Measurements from ENCODE around the gene FREM3. TPM values are rescaled to one million over a fixed set of nuclear protein-coding genes. Genes with fewer than 3 reads are reported as not detected.

FREM3 gene
- total RNA-seq, 1 experiment from 2014 or later: not detected

DNA sequence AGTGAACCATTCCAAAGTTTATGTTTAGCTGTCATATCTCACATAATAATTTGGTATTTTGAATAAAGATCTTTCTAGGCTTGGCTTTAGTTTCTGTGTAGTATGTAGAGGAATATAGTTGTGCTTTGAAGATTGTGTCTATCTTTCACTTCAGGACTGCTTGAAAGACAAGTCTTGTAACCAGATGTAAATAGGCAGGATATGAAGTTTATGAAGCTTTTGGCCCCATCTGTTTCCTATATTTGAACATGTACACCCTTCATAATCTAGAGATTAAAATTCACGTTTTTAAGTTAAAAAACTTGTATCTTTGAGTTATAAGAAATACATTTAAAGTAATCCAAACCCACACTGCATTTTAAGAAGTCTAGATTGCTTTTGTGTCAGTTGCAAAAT is 11.7 kb upstream of the FREM3 start:
- ATAC-seq (no peak), DNase-seq (no peak)
- TF ChIP-seq, protein P1, sequence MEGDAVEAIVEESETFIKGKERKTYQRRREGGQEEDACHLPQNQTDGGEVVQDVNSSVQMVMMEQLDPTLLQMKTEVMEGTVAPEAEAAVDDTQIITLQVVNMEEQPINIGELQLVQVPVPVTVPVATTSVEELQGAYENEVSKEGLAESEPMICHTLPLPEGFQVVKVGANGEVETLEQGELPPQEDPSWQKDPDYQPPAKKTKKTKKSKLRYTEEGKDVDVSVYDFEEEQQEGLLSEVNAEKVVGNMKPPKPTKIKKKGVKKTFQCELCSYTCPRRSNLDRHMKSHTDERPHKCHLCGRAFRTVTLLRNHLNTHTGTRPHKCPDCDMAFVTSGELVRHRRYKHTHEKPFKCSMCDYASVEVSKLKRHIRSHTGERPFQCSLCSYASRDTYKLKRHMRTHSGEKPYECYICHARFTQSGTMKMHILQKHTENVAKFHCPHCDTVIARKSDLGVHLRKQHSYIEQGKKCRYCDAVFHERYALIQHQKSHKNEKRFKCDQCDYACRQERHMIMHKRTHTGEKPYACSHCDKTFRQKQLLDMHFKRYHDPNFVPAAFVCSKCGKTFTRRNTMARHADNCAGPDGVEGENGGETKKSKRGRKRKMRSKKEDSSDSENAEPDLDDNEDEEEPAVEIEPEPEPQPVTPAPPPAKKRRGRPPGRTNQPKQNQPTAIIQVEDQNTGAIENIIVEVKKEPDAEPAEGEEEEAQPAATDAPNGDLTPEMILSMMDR (conservative IDR thresholded peaks at IDR 0.05; ENCODE audit: low read depth, low read length): no peak
- TF ChIP-seq EZH2phosphoT487 (IDR thresholded peaks at IDR 0.05; ENCODE audit: borderline replicate concordance, low read length) (no peak), EZH2 (IDR thresholded peaks at IDR 0.05; ENCODE audit: low read length, unreplicated experiment) (no peak)
- POLR2A ChIA-PET (ENCODE audit: unreplicated experiment): no interaction called here
- Histone ChIP-seq H3K79me2 (ENCODE audit: low read length) (no peaks in the 10 kb centered on the region), H3K27me3 (ENCODE audit: low read length) (peaks cover 9% of the 10 kb centered on the region; the same call in 1 of the 2 replicates), H3K36me3 (ENCODE audit: low read depth, low read length) (no peaks in the 10 kb centered on the region), H3K4me2 (ENCODE audit: low read length) (no peak overlapping the region), H3F3A (ENCODE audit: low read length, unreplicated experiment) (no peaks in the 10 kb centered on the region), H3K27ac (ENCODE audit: low read length) (no peak overlapping the region), H4K20me1 (ENCODE audit: low read length) (no peaks in the 10 kb centered on the region), H2AFZ (ENCODE audit: low read length) (no peak overlapping the region), H3K9me2 (replicated peaks; ENCODE audit: low read length) (no peaks in the 10 kb centered on the region), H3K9me3 (ENCODE audit: low read length) (no peaks in the 10 kb centered on the region), H3K4me1 (ENCODE audit: insufficient read depth, low read length) (no peaks in the 10 kb centered on the region), H3K9ac (ENCODE audit: low read length) (no peak overlapping the region), H3K4me3 (ENCODE audit: low read length) (no peak overlapping the region)
- no TSS peak for BruUV-seq (replicated peaks)
- CTCF ChIA-PET: no interaction called here
- intact Hi-C loops (cut with micrococcal nuclease): no loop called here

DNA sequence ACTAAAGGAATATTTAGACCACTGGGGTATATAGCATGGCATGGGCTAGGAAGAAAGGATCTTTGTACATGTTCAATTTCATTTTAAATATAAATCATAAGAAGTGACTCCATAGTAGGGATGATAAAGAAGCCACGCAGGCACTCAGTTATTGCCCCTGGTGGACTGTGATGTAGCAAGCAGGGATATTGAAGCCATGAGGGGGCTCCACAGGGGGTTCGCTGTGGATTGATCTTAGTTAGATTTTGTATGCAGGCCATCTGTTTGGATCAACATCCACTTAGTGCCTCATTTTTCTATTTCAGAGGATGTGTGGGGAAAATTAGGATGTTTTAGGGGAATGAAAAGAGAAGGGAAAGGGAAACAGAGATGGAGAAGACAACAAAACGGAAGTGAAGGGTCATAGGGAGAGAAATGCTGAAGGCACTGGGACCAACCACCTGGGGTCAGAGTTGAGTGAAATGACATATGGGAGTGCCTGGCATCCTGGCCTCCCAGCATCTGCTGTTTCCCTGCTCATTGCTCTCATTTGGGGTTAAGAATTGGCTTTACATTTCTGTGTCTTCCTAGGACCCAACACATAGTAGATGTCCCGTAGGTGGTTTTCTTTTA is 11.2 kb upstream of the FREM3 start:
- Histone ChIP-seq H3K79me2 (ENCODE audit: low read length) (no peaks in the 10 kb centered on the region), H3K4me1 (ENCODE audit: insufficient read depth, low read length) (no peaks in the 10 kb centered on the region), H2AFZ (ENCODE audit: low read length) (no peak overlapping the region), H3K9me2 (replicated peaks; ENCODE audit: low read length) (no peaks in the 10 kb centered on the region), H4K20me1 (ENCODE audit: low read length) (no peaks in the 10 kb centered on the region), H3K27ac (ENCODE audit: low read length) (no peak overlapping the region), H3K27me3 (ENCODE audit: low read length) (peaks cover 9% of the 10 kb centered on the region; the same call in 1 of the 2 replicates), H3K4me3 (ENCODE audit: low read length) (no peak overlapping the region), H3F3A (ENCODE audit: low read length, unreplicated experiment) (no peaks in the 10 kb centered on the region), H3K4me2 (ENCODE audit: low read length) (no peak overlapping the region), H3K9ac (ENCODE audit: low read length) (no peak overlapping the region), H3K9me3 (ENCODE audit: low read length) (no peaks in the 10 kb centered on the region), H3K36me3 (ENCODE audit: low read depth, low read length) (no peaks in the 10 kb centered on the region)
- ATAC-seq (no peak), DNase-seq (no peak)
- BruUV-seq (replicated peaks): no TSS peak
- TF ChIP-seq EZH2phosphoT487 (IDR thresholded peaks at IDR 0.05; ENCODE audit: borderline replicate concordance, low read length) (no peak), EZH2 (IDR thresholded peaks at IDR 0.05; ENCODE audit: low read length, unreplicated experiment) (no peak)
- TF ChIP-seq, protein P1 (conservative IDR thresholded peaks at IDR 0.05; ENCODE audit: low read depth, low read length): no peak; the same call in 1 of the 2 replicates
- ChIA-PET CTCF (no interaction called here), POLR2A (ENCODE audit: unreplicated experiment) (no interaction called here)
- intact Hi-C loops (cut with micrococcal nuclease): no loop called here

DNA sequence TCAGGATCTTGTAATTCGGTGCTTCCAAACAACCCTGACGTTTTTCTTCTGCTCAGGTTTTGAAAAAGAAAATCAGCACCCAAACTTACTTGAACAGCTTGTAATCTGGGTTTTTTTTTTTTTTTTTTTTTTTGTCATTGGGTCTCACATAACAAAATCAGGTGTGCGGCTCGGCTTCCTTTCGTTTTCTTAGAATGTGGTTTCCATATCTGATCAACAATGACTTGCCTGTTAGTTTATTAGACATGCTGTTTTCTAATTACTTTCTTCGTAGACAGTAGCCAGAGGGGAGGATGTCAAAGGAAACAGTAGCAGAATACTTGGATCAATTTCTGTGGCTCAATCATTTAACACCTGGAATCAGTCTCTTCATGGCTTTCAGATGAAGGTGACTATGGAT is 890 bp upstream of the FREM3 start:
- CTCF ChIA-PET: no interaction called here
- ATAC-seq (no peak), DNase-seq (no peak)
- Histone ChIP-seq H4K20me1 (ENCODE audit: low read length) (no peaks in the 10 kb centered on the region), H3K9me2 (replicated peaks; ENCODE audit: low read length) (no peaks in the 10 kb centered on the region), H3K79me2 (ENCODE audit: low read length) (no peaks in the 10 kb centered on the region), H3K4me1 (ENCODE audit: insufficient read depth, low read length) (no peaks in the 10 kb centered on the region), H3F3A (ENCODE audit: low read length, unreplicated experiment) (no peaks in the 10 kb centered on the region), H3K4me3 (ENCODE audit: low read length) (peak overlapping the region; percentile 18; the same call in 1 of the 2 replicates), H2AFZ (ENCODE audit: low read length) (no peak overlapping the region), H3K36me3 (ENCODE audit: low read depth, low read length) (no peaks in the 10 kb centered on the region), H3K9me3 (ENCODE audit: low read length) (no peaks in the 10 kb centered on the region), H3K9ac (ENCODE audit: low read length) (no peak overlapping the region), H3K27me3 (ENCODE audit: low read length) (peaks cover 49% of the 10 kb centered on the region), H3K4me2 (ENCODE audit: low read length) (peak overlapping the region; percentile 35), H3K27ac (ENCODE audit: low read length) (no peak overlapping the region)
- POLR2A ChIA-PET (ENCODE audit: unreplicated experiment): interaction anchor here (0.7 kb wide), 1 partner anchor 274 kb away, joined by 23 read pairs; no protein-coding TSS in a partner anchor
- BruUV-seq (replicated peaks): no TSS peak
- TF ChIP-seq, protein P1 (conservative IDR thresholded peaks at IDR 0.05; ENCODE audit: low read depth, low read length): no peak
- TF ChIP-seq EZH2 (IDR thresholded peaks at IDR 0.05; ENCODE audit: low read length, unreplicated experiment) (no peak), EZH2phosphoT487 (IDR thresholded peaks at IDR 0.05; ENCODE audit: borderline replicate concordance, low read length) (no peak)
- intact Hi-C loops (cut with micrococcal nuclease): no loop called here
